IPS-20b (cell line): ENCODE results near the gene GSE1.

ENCODE experiments used
- H3K27ac ChIP-seq: one replicate; pipeline ENCODE4 v1.5.1; 2013; ENCODE audit warnings: low read length
- H3K27me3 ChIP-seq: 2 replicates; pipeline ENCODE4 v1.6.1; 2013; ENCODE audit warnings: mild to moderate bottlenecking, low read length, inconsistent platforms; ENCODE audit not compliant: insufficient read depth
- H3K36me3 ChIP-seq: 2 replicates; pipeline ENCODE4 v1.6.1; 2013; ENCODE audit warnings: low read depth, mild to moderate bottlenecking, inconsistent platforms, low read length, moderate library complexity; ENCODE audit not compliant: insufficient read depth
- H3K4me1 ChIP-seq: 2 replicates; pipeline ENCODE4 v1.6.1; 2013; ENCODE audit warnings: mild to moderate bottlenecking, control low read depth, inconsistent platforms, low read length, moderate library complexity; ENCODE audit not compliant: insufficient read depth
- H3K4me3 ChIP-seq: 2 replicates; pipeline ENCODE4 v1.5.1; 2013; ENCODE audit warnings: mild to moderate bottlenecking, low read length, inconsistent platforms
- H3K9ac ChIP-seq: 2 replicates; pipeline ENCODE4 v1.6.1; 2013; ENCODE audit warnings: low read depth, mild to moderate bottlenecking, inconsistent platforms, low read length, moderate library complexity
- H3K9me3 ChIP-seq: 2 replicates; pipeline ENCODE4 v1.6.1; 2013; ENCODE audit warnings: mild to moderate bottlenecking, low read depth, low read length, inconsistent platforms; ENCODE audit not compliant: insufficient read depth

The GSE1 gene

DNA sequence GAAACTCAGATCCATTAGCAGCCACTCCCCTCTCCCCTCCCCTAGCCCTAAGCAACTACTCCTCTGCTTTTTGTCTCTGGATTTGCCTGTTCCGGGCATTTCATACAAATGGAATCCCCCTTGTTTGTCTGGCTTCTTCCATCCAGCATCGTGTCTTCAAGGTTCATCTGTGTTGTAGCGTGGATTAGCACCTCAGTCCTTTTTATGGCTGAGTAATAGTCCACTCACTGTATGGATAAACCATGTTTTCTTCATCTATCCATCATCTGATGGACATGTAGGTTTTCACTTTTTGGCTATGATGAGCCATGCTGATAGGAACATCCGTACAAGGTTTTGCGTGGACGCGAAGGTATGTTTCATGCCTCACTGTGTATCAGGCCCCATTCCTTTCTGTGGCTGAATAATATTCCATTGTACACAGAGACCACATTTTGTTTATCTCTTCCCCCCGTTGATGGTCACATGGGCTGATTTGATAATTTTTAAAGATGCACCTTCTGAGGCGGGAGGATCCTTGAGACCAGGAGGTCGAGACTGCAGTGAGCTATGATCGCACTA is 8.9 kb upstream of the GSE1 start:
- Histone ChIP-seq H3K27me3 (peaks cover 9% of the 10 kb centered on the region; the same call in 1 of the 2 replicates), H3K4me3 (no peak overlapping the region), H3K27ac (no peak overlapping the region), H3K9ac (no peak overlapping the region), H3K9me3 (no peaks in the 10 kb centered on the region), H3K36me3 (no peaks in the 10 kb centered on the region), H3K4me1 (peaks cover 48% of the 10 kb centered on the region)

GRCh38 chr16:85605051-85605911 is 7.8 kb upstream of the GSE1 start:
- Histone ChIP-seq H3K27me3 (peaks cover 18% of the 10 kb centered on the region; the same call in 1 of the 2 replicates), H3K36me3 (no peaks in the 10 kb centered on the region), H3K9me3 (no peaks in the 10 kb centered on the region), H3K9ac (no peak overlapping the region; the same call in 1 of the 2 replicates), H3K4me1 (peaks cover 50% of the 10 kb centered on the region), H3K27ac (no peak overlapping the region), H3K4me3 (no peak overlapping the region)

- Histone ChIP-seq H3K9me3 (no peaks in the 10 kb centered on the region), H3K27ac (peak overlapping the region; percentile 53), H3K27me3 (peaks cover 18% of the 10 kb centered on the region; the same call in 1 of the 2 replicates), H3K9ac (peak overlapping the region; percentile 65; the same call in 1 of the 2 replicates), H3K36me3 (no peaks in the 10 kb centered on the region), H3K4me1 (peaks cover 45% of the 10 kb centered on the region), H3K4me3 (no peak overlapping the region)
Measured at GRCh38 chr16:85605912-85606841, 6.9 kb upstream of the GSE1 start.

DNA sequence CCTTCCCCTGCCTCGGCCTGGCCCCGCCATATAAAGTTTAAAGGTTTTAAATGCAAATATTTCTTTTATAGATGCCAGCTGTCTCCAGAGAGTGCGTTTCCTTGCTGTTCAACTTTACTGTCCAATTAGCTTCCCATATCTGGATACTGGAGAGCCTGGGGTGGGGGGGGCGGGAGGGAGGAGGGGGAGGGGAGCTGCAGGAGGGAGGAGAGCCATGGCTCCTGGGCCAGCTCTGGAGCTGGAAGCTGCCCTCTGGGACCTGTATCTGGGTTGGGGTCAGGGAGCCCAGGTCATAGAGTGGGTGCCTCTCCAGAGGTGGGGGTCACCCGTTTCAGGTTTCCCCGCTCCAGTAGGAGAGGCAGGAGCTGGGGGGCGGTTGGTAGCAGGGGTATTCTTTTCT is 6.2 kb upstream of the GSE1 start:
- Histone ChIP-seq H3K4me1 (peaks cover 38% of the 10 kb centered on the region), H3K36me3 (no peaks in the 10 kb centered on the region), H3K27me3 (peaks cover 18% of the 10 kb centered on the region; the same call in 1 of the 2 replicates), H3K9ac (peak overlapping the region; percentile 79; the same call in 1 of the 2 replicates), H3K27ac (peak overlapping the region; percentile 61), H3K9me3 (no peaks in the 10 kb centered on the region), H3K4me3 (peak overlapping the region; percentile 54; the same call in 1 of the 2 replicates)

- peaks cover 34% of the 10 kb centered on the region for H3K4me1 ChIP-seq
- H3K27ac ChIP-seq, result peak overlapping the region; percentile 61
- peak overlapping the region; percentile 79; the same call in 1 of the 2 replicates for H3K9ac ChIP-seq
- H3K9me3 ChIP-seq, result no peaks in the 10 kb centered on the region
- peak overlapping the region; percentile 54; the same call in 1 of the 2 replicates for H3K4me3 ChIP-seq
- H3K36me3 ChIP-seq, result no peaks in the 10 kb centered on the region
- peaks cover 18% of the 10 kb centered on the region; the same call in 1 of the 2 replicates for H3K27me3 ChIP-seq
Measured at GRCh38 chr16:85607321-85607765, 5.8 kb upstream of the GSE1 start.

DNA sequence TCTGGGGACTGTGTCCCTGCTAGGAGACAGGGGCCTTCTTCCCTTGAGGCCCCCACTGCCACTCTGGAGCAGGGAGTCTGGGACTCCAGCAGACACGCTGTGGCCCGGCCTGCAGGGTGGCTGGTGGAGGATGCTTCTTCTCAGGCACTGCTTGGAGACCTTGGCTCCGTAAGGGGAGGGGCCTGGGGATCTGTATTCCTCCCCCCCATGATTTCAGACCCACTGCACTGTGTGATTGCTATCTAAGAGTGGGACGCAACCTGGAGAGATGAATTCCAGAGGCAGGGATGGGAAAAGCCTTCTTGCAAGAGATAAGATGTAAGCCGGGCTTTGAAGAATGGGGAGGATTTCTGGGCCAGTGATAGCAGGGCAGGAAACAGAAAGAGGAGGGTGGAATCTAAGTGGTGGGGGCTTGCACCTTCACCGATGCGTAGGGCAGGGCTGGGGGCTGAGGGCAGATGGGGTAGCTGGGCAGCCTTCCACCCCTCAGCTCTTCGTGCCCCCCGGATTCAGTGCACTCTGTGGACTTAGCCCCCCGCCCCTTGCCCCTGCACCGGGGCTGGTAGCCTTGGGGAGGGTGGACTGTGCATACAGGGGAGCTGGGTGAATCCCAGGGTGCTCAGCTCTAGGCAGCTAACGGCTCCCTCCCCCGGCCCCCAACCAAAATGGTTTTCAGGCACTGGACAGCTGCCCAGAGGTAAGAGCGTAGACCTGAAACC is 5.2 kb upstream of the GSE1 start:
- Histone ChIP-seq H3K4me3 (peak overlapping the region; percentile 54; the same call in 1 of the 2 replicates), H3K9ac (peak overlapping the region; percentile 79; the same call in 1 of the 2 replicates)

GRCh38 chr16:85608515-85608885 is 4.6 kb upstream of the GSE1 start:
- peaks cover 18% of the 10 kb centered on the region; the same call in 1 of the 2 replicates for H3K27me3 ChIP-seq
- no peak overlapping the region for H3K27ac ChIP-seq
- H3K9me3 ChIP-seq, result no peaks in the 10 kb centered on the region
- peaks cover 34% of the 10 kb centered on the region for H3K4me1 ChIP-seq
- no peak overlapping the region for H3K4me3 ChIP-seq
- H3K36me3 ChIP-seq, result no peaks in the 10 kb centered on the region
- no peak overlapping the region for H3K9ac ChIP-seq

More for the DNA sequence above, 5.2 kb upstream of the GSE1 start:
- Histone ChIP-seq H3K9me3 (no peaks in the 10 kb centered on the region), H3K27ac (peak overlapping the region; percentile 61), H3K27me3 (peaks cover 18% of the 10 kb centered on the region; the same call in 1 of the 2 replicates), H3K4me1 (peaks cover 34% of the 10 kb centered on the region), H3K36me3 (no peaks in the 10 kb centered on the region)

- Histone ChIP-seq H3K4me1 (peaks cover 34% of the 10 kb centered on the region), H3K9ac (no peak overlapping the region), H3K27ac (no peak overlapping the region), H3K27me3 (peaks cover 18% of the 10 kb centered on the region; the same call in 1 of the 2 replicates), H3K4me3 (no peak overlapping the region), H3K9me3 (no peaks in the 10 kb centered on the region), H3K36me3 (no peaks in the 10 kb centered on the region)
Measured at GRCh38 chr16:85608887-85609286, 4.2 kb upstream of the GSE1 start.

GRCh38 chr16:85609539-85609938 is 3.6 kb upstream of the GSE1 start:
- Histone ChIP-seq H3K27me3 (peaks cover 20% of the 10 kb centered on the region; the same call in 1 of the 2 replicates), H3K9me3 (no peaks in the 10 kb centered on the region), H3K27ac (no peak overlapping the region), H3K9ac (no peak overlapping the region), H3K4me1 (peaks cover 34% of the 10 kb centered on the region), H3K36me3 (no peaks in the 10 kb centered on the region), H3K4me3 (no peak overlapping the region)

DNA sequence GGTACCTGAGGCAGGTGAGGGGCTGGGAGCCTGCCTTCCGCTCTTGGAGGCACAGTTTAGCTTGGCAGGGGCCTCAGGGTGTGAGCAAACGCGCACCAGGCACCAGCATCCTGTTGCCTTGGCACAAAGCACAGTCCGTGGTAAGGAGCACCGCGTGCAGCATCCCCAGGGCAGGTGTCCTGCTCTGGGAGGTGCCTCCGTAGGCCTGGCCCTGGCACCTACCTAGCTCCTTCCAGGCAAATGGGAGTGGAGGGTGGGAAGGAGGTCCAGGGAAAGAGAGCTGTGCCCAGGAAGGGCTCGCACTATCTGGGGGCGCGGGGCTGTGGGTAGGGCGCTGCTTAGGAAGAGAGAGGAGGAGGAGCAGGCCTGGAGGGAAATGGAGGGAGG is 3.1 kb upstream of the GSE1 start:
- H3K4me1 ChIP-seq, result peaks cover 34% of the 10 kb centered on the region
- H3K9ac ChIP-seq, result peak overlapping the region; percentile 45; the same call in 1 of the 2 replicates
- no peaks in the 10 kb centered on the region for H3K36me3 ChIP-seq
- H3K27me3 ChIP-seq, result peaks cover 25% of the 10 kb centered on the region; the same call in 1 of the 2 replicates
- no peak overlapping the region; the same call in 1 of the 2 replicates for H3K4me3 ChIP-seq
- H3K27ac ChIP-seq, result no peak overlapping the region
- no peaks in the 10 kb centered on the region for H3K9me3 ChIP-seq
